GM13977 (cell line): ENCODE results near the gene RAC3.

Experiments used
- DNase-seq: peaks from one replicate; pipeline ENCODE4 v3.0.0; 2012; ENCODE audit warnings: low spot score
- in situ Hi-C: fragments of 300-500 bp; cut with MboI; formaldehyde crosslinking; loops from one replicate; pipeline ENCODE4 v1.12.0; 2022; ENCODE audit warnings: low sequenced_read_pairs, low pct_unique_long_range_greater_than_20kb, mixed read lengths, inconsistent platforms; ENCODE audit not compliant: unreplicated experiment
- TF ChIP-seq, protein P1 (sequence below): IDR thresholded peaks from 2 replicates; pipeline ENCODE4 v1.5.1; 2012; ENCODE audit warnings: mild to moderate bottlenecking, control low read depth; ENCODE audit not compliant: insufficient read depth; ENCODE audit errors: extremely low read depth, missing control alignments

The RAC3 gene

DNA sequence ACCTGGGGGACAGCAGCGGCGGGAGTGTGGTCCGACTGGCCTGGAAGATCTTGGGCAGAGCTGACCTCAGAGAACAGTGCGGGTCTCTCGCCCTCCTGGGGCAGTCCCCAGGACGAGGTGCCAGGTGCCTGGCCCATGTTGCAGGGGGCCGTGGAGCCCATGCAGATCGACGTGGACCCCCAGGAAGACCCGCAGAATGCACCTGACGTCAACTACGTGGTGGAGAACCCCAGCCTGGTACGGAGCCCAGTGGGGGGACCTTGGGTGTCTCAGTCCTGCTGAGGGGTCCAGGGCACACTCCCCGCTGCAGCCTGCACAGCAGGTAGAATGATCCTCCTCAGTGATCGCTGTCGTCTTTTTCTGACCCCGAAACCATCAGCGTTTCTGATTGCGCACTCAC, 21.7 kb downstream of the RAC3 start:
- TF ChIP-seq, protein P1, sequence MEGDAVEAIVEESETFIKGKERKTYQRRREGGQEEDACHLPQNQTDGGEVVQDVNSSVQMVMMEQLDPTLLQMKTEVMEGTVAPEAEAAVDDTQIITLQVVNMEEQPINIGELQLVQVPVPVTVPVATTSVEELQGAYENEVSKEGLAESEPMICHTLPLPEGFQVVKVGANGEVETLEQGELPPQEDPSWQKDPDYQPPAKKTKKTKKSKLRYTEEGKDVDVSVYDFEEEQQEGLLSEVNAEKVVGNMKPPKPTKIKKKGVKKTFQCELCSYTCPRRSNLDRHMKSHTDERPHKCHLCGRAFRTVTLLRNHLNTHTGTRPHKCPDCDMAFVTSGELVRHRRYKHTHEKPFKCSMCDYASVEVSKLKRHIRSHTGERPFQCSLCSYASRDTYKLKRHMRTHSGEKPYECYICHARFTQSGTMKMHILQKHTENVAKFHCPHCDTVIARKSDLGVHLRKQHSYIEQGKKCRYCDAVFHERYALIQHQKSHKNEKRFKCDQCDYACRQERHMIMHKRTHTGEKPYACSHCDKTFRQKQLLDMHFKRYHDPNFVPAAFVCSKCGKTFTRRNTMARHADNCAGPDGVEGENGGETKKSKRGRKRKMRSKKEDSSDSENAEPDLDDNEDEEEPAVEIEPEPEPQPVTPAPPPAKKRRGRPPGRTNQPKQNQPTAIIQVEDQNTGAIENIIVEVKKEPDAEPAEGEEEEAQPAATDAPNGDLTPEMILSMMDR = no peak
- in situ Hi-C loops = no loop called here

DNA sequence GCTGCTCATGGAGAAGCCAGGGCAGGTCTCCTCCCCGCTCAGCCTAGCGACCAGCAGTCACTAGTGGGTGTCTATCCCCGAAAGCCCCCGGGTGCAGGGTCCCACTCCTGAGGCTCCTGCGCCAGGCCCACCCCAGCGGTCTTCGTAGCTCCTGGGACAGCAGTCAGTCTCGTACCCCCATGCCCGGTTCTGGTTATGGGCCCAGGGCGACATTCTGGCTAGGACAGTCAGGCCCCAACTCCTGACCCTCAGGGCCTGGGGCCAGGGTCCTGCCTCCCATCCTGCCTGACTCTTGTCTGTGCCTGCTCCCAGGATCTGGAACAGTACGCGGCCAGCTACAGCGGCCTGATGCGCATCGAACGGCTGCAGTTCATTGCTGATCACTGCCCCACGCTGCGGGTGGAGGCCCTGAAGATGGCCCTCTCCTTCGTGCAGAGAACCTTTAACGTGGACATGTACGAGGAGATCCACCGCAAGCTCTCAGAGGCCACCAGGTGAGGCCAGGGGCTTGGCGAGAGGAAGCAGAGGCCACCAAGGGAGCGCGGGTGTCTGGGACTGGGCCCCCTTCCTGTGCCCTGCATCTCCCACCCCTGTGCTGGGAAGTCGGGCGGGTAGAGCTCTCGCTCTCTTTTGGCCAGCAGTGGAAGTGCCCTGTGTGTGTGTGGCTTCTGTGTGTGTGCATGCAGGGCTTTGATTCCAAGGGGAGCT, 22.2 kb downstream of the RAC3 start:
- TF ChIP-seq, protein P1 = no peak
- DNase-seq = no peak
- in situ Hi-C loops = no loop called here

More for the DNA sequence above, 21.7 kb downstream of the RAC3 start:
- no peak for DNase-seq

DNA sequence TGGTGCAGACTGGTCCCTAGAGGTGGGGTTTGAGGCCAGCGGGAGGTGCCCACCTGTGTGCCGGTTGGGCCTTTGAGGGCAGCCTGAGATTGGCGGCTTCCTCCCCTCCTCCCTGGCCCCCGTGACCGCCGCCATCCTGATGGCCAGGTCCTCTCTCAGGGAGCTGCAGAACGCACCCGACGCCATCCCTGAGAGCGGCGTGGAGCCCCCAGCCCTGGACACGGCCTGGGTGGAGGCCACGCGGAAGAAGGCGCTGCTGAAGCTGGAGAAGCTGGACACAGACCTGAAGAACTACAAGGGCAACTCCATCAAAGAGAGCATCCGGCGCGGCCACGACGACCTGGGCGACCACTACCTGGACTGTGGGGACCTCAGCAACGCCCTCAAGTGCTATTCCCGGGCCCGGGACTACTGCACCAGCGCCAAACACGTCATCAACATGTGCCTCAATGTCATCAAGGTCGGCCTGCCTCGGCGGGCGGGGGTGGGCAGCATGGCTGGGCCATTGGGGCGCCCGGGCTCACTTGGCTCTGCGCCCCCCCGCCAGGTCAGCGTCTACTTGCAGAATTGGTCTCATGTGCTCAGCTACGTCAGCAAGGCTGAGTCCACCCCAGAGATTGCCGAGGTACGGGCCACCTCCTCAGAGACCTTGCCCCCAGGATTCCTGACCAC, 23.0 kb downstream of the RAC3 start:
- DNase-seq = no peak
- in situ Hi-C loops = no loop called here
- TF ChIP-seq, protein P1 = no peak

DNA sequence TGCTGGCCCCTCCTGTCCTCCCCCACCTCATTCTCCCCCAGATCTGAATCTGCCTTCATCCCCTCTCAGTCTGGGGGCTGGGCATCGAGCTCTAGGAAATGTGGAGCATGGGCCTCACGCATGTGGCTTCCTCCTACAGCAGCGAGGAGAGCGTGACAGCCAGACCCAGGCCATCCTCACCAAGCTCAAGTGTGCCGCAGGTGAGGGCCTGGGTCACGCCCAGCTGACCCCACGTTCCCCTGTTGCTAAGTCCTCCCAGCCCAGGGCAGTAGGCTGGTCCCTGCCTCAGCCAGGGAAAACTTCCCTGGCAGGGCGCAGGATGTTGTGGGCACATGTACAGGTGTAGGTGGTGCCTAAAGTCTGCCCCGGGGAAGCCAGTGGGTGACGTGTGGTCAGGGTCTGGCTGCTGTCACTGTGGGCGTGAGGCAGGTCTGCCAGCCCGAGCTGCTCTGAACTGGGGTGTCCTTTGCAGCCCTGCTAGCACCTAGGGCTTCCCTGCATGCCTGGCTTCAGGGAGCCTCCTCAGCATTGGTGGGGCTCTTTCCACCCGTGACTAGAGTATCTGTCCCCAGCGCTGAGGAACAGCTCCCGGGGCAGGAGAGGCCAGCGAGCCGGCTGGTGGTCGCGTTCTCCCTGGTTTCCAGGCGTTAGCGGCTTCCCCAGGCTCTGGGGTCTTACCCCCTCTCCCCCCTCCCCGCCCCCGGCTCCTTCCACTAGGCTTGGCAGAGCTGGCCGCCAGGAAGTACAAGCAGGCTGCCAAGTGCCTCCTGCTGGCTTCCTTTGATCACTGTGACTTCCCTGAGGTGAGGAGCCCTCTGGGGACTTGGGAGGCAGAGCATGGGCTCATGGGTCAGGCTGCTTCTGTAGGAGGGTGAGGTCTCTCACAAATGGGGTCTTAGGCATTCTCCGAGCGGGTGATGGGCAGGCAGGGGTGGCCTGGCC, 23.8 kb downstream of the RAC3 start:
- TF ChIP-seq, protein P1 = no peak
- in situ Hi-C loops = no loop called here
- DNase-seq = no peak

DNA sequence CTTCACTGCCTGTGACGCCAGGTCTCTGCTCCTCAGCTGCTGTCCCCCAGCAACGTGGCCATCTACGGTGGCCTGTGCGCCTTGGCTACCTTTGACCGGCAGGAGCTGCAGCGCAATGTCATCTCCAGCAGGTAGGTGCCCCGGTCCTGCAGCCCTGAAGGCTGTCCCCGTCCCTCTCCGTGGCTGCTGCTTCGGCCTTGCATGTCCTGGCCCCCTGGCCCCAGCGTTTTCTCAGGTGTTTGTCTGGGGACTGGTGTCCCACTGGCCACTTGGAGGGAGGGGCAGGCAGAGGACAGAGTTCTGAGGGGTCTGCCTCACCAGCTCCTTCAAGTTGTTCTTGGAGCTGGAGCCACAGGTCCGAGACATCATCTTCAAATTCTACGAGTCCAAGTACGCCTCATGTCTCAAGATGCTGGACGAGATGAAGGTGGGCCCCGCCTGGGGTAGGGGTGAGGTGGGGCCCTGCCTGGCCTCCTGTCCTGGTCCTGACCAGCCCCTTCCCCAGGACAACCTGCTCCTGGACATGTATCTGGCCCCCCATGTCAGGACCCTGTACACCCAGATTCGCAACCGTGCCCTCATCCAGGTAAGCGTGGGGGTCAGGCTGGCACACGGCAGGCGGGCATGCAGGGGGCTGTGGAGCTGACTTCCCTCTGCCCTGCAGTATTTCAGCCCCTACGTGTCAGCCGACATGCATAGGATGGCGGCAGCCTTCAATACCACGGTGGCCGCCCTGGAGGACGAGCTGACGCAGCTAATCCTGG, 24.7 kb downstream of the RAC3 start:
- TF ChIP-seq, protein P1 = no peak
- DNase-seq = no peak
- in situ Hi-C loops = no loop called here
